ENCODE results near the gene SLC2A4RG. TPM values are rescaled to one million over a fixed set of nuclear protein-coding genes. Genes with fewer than 3 reads are reported as not detected.

Gene SLC2A4RG
- polyA plus RNA-seq, 1 donor: 73.0 TPM

GRCh38 chr20:63698739-63699465 lies 40.7 kb upstream of the SLC2A4RG start:
- no peak for DNase-seq

- DNase-seq: no peak
Observed at GRCh38 chr20:63699466-63700198, 39.9 kb upstream of the SLC2A4RG start.

GRCh38 chr20:63700199-63701050 lies 39.2 kb upstream of the SLC2A4RG start:
- no peak for DNase-seq

- no peak for DNase-seq
Observed at GRCh38 chr20:63701051-63701328, 38.6 kb upstream of the SLC2A4RG start.

GRCh38 chr20:63701329-63702035 lies 38.1 kb upstream of the SLC2A4RG start:
- DNase-seq: no peak

GRCh38 chr20:63702036-63702665 lies 37.4 kb upstream of the SLC2A4RG start:
- no peak for DNase-seq

- no peak for DNase-seq
Observed at GRCh38 chr20:63702751-63703470, 36.7 kb upstream of the SLC2A4RG start.

GRCh38 chr20:63703471-63703975 lies 36.1 kb upstream of the SLC2A4RG start:
- DNase-seq: no peak

GRCh38 chr20:63703976-63704748 lies 35.4 kb upstream of the SLC2A4RG start:
- no peak for DNase-seq

- no peak for DNase-seq
Observed at GRCh38 chr20:63704749-63705117, 34.8 kb upstream of the SLC2A4RG start.

- no peak for DNase-seq
Observed at GRCh38 chr20:63705232-63706026, 34.1 kb upstream of the SLC2A4RG start.

- DNase-seq: no peak
Observed at GRCh38 chr20:63706027-63706695, 33.4 kb upstream of the SLC2A4RG start.

- no peak for DNase-seq
Observed at GRCh38 chr20:63706852-63707557, 32.6 kb upstream of the SLC2A4RG start.

GRCh38 chr20:63707558-63708300 lies 31.8 kb upstream of the SLC2A4RG start, which contains the start of the genes ARFRP1 and ZGPAT:
TSS of gene ARFRP1 (minus strand) at chr20:63707976. CDS start at chr20:63707091, 885 bp downstream.
TSS of gene ZGPAT (plus strand) at chr20:63708039. CDS start at chr20:63708581, 542 bp downstream.
- peak; percentile 86 for DNase-seq

GRCh38 chr20:63708301-63709148 lies 31.1 kb upstream of the SLC2A4RG start:
- DNase-seq: no peak

- DNase-seq: no peak
Observed at GRCh38 chr20:63709149-63709527, 30.4 kb upstream of the SLC2A4RG start.
